Hematopoietic multipotent progenitor cell (in vitro differentiated cells): ENCODE data around the gene ACE2. TPM values are rescaled to one million over a fixed set of nuclear protein-coding genes. Genes with fewer than 3 reads are reported as not detected.
A peak's percentile ranks its signal among the peaks of the same experiment; 100 is the strongest.

Experiments
- DNase-seq, 3 donors: peaks; one replicate each; pipeline ENCODE4 v3.0.0-alpha.2; 2011 to 2015; ENCODE audit warnings: low read depth in 2 of 3, low spot score in 2 of 3
- total RNA-seq: library from RNA; depleted of rRNA; stranded (reverse); fragments of >200 nt; gene quantifications from one replicate; pipeline ENCODE4 v1.2.3, GENCODE V29; 2012

ACE2 gene
- total RNA-seq, 1 donor = not detected

DNA sequence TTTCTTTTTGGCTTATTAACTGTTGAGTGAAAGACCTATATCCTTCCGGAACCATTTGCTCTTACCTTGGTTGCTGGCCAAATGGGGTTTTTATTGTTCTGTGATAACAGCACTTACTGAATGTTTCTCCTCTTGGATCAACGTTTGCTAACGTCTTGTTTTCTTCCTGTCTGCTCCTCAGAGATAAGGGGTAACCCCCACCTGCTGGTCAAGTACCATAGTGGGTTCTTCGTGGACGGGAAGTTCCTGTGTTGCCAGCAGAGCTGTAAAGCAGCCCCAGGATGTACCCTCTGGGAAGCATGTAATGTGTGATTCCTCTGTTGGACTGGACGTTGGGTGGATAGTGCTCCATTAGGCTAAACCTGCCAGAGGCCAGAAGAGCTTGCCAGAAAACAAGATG is 84.8 kb downstream of the ACE2 start:
- peak in 2 of 3 donors; percentile 35 to 40 for DNase-seq

- DNase-seq = no peak
Measured at GRCh38 chrX:15514279-15514678, 86.5 kb downstream of the ACE2 start.

GRCh38 chrX:15512401-15512965 is 88.3 kb downstream of the ACE2 start:
- no peak for DNase-seq

GRCh38 chrX:15511563-15511962 is 89.2 kb downstream of the ACE2 start:
- no peak for DNase-seq

Other genes with a start within 250 kb of the ACE2 start
- not detected for gene VEGFD, start 216.5 kb downstream of the ACE2 start, total RNA-seq
- gene PIR, start 107.6 kb downstream of the ACE2 start, total RNA-seq = 4.3 TPM
- 0.27 TPM for gene BMX, start 100.2 kb downstream of the ACE2 start, total RNA-seq
- 0.27 TPM for gene CLTRN, start 63.8 kb upstream of the ACE2 start, total RNA-seq
- gene CA5B, start 137.3 kb upstream of the ACE2 start, total RNA-seq = 41.5 TPM
- 2.7 TPM for gene ZRSR2, start 189.5 kb upstream of the ACE2 start, total RNA-seq